Mesenchymal stem cell (in vitro differentiated cells and primary cell): ENCODE results near the gene TPM1.

Source experiments
- DNase-seq: peaks from one replicate; pipeline ENCODE4 v3.0.0-alpha.2; 2013
- H2AFZ ChIP-seq: one replicate; pipeline ENCODE4 v1.6.1; 2013; ENCODE audit warnings: low read depth, mild to moderate bottlenecking, control low read depth, inconsistent platforms, low read length, moderate library complexity
- H2AK5ac ChIP-seq: 2 replicates; pipeline ENCODE4 v1.6.1; 2013; ENCODE audit warnings: low read length, moderate library complexity, mild to moderate bottlenecking, inconsistent platforms; ENCODE audit not compliant: severe bottlenecking
- H2BK120ac ChIP-seq: one replicate; pipeline ENCODE4 v1.6.1; 2013; ENCODE audit warnings: low read depth, mild to moderate bottlenecking, inconsistent platforms, low read length, moderate library complexity
- H2BK12ac ChIP-seq, 2 experiments: one replicate each; pipeline ENCODE4 v1.6.1; 2013; ENCODE audit warnings: inconsistent platforms in 2 of 2, low read length in 2 of 2, mild to moderate bottlenecking in 2 of 2, moderate library complexity in 2 of 2, control low read depth in 1 of 2
- H2BK15ac ChIP-seq: one replicate; pipeline ENCODE4 v1.6.1; 2013; ENCODE audit warnings: mild to moderate bottlenecking, low read depth, inconsistent platforms; ENCODE audit not compliant: poor library complexity, severe bottlenecking
- H2BK5ac ChIP-seq: 2 replicates; pipeline ENCODE4 v1.6.1; 2013; ENCODE audit warnings: low read depth, mild to moderate bottlenecking, low read length, control low read depth, inconsistent platforms; ENCODE audit not compliant: poor library complexity, severe bottlenecking
- H3K14ac ChIP-seq, 2 experiments: one replicate each; pipeline ENCODE4 v1.6.1; 2013; ENCODE audit warnings: inconsistent platforms in 2 of 2, low read length in 2 of 2, control low read depth in 1 of 2, mild to moderate bottlenecking in 1 of 2, moderate library complexity in 1 of 2
- H3K18ac ChIP-seq, 2 experiments: one replicate each; pipeline ENCODE4 v1.6.1; 2013; ENCODE audit warnings: inconsistent platforms in 2 of 2, low read length in 2 of 2, control low read depth in 1 of 2, low read depth in 1 of 2, mild to moderate bottlenecking in 1 of 2
- H3K23ac ChIP-seq, 2 experiments: one replicate each; pipeline ENCODE4 v1.6.1; 2013; ENCODE audit warnings: inconsistent platforms in 2 of 2, low read length in 2 of 2, mild to moderate bottlenecking in 2 of 2, moderate library complexity in 2 of 2, control low read depth in 1 of 2
- H3K27ac ChIP-seq: 2 replicates; pipeline ENCODE4 v1.5.1; 2013; ENCODE audit warnings: mild to moderate bottlenecking, moderate library complexity, low read length, control low read depth, inconsistent platforms; ENCODE audit not compliant: poor library complexity, severe bottlenecking
- H3K27me3 ChIP-seq, 2 experiments: 2 replicates each; pipeline versions ENCODE4 v1.6.1 to v1.7.0; 2013; ENCODE audit warnings: low read length in 2 of 2, mild to moderate bottlenecking in 2 of 2, moderate library complexity in 2 of 2, control low read depth in 1 of 2, inconsistent platforms in 1 of 2; ENCODE audit not compliant: control insufficient read depth in 1 of 2, insufficient read depth in 1 of 2
- H3K36me3 ChIP-seq, 2 experiments: 2 replicates each; pipeline versions ENCODE4 v1.6.1 to v1.7.0; 2013; ENCODE audit warnings: low read length in 2 of 2, control low read depth in 1 of 2, inconsistent platforms in 1 of 2, low read depth in 1 of 2, mild to moderate bottlenecking in 1 of 2; ENCODE audit not compliant: insufficient read depth in 2 of 2, control insufficient read depth in 1 of 2
- H3K4ac ChIP-seq, 2 experiments: one replicate each; pipeline ENCODE4 v1.6.1; 2013; ENCODE audit warnings: inconsistent platforms in 2 of 2, low read length in 2 of 2, mild to moderate bottlenecking in 2 of 2, moderate library complexity in 2 of 2, control low read depth in 1 of 2, low read depth in 1 of 2
- H3K4me1 ChIP-seq: 2 replicates; pipeline ENCODE4 v1.6.1; 2013; ENCODE audit warnings: low read depth, low read length, control low read depth; ENCODE audit not compliant: control insufficient read depth, insufficient read depth
- H3K4me2 ChIP-seq: 2 replicates; pipeline ENCODE4 v1.6.1; 2013; ENCODE audit warnings: low read length, mild to moderate bottlenecking, inconsistent platforms; ENCODE audit not compliant: poor library complexity, severe bottlenecking
- H3K4me3 ChIP-seq, 2 experiments: 2 replicates each; pipeline versions ENCODE4 v1.5.1 to v1.7.0; 2013; ENCODE audit warnings: low read length in 2 of 2, mild to moderate bottlenecking in 2 of 2, control low read depth in 1 of 2, low read depth in 1 of 2; ENCODE audit not compliant: insufficient read depth in 1 of 2
- H3K79me1 ChIP-seq: replicated peaks from 2 replicates; pipeline ENCODE4 v1.6.1; 2013; ENCODE audit warnings: mild to moderate bottlenecking, control low read depth, low read length, inconsistent platforms; ENCODE audit not compliant: poor library complexity, severe bottlenecking
- H3K9ac ChIP-seq: 2 replicates; pipeline ENCODE4 v1.7.0; 2013; ENCODE audit warnings: mild to moderate bottlenecking, low read length, moderate library complexity
- H3K9me3 ChIP-seq: 2 replicates; pipeline ENCODE4 v1.7.0; 2013; ENCODE audit warnings: mild to moderate bottlenecking, low read length; ENCODE audit not compliant: control insufficient read depth
- H4K8ac ChIP-seq: one replicate; pipeline ENCODE4 v1.6.1; 2013; ENCODE audit warnings: inconsistent platforms, mild to moderate bottlenecking, low read length, moderate library complexity
- H4K91ac ChIP-seq: one replicate; pipeline ENCODE4 v1.6.1; 2013; ENCODE audit warnings: mild to moderate bottlenecking, low read length, inconsistent platforms
- WGBS: methylation state at CpG from one replicate; pipeline ENCODE4 v1.1.7; 2013; ENCODE audit warnings: mixed read lengths; 5-methylcytosine and 5-hydroxymethylcytosine counted together

TPM1 gene

GRCh38 chr15:63034578-63034977, 8.0 kb upstream of the TPM1 start:
- no peak overlapping the region for H4K91ac ChIP-seq

GRCh38 chr15:63035253-63035652, 7.3 kb upstream of the TPM1 start:
- Histone ChIP-seq H2BK15ac (no peak overlapping the region), H3K18ac (no peak overlapping the region), H2BK5ac (no peak overlapping the region), H3K27me3 (no peaks in the 10 kb centered on the region), H3K27ac (no peak overlapping the region), H3K4ac (no peak overlapping the region), H4K91ac (no peak overlapping the region), H3K14ac (no peak overlapping the region), H2BK120ac (no peak overlapping the region), H3K79me1 (no peaks in the 10 kb centered on the region), H3K4me1 (no peaks in the 10 kb centered on the region), H3K4me2 (no peak overlapping the region), H3K36me3 (no peaks in the 10 kb centered on the region), H2AFZ (no peak overlapping the region), H3K4me3 (no peak overlapping the region), H2BK12ac (no peak overlapping the region), H4K8ac (no peak overlapping the region), H3K9me3 (no peaks in the 10 kb centered on the region), H3K23ac (no peak overlapping the region), H3K9ac (no peak overlapping the region), H2AK5ac (no peak overlapping the region)
- WGBS: 85% methylated on average over 4 of the region's 4 CpGs
- no peak for DNase-seq

More at GRCh38 chr15:63034578-63034977, 8.0 kb upstream of the TPM1 start:
- H3K27me3 ChIP-seq: no peaks in the 10 kb centered on the region
- no peak overlapping the region for H2BK120ac ChIP-seq
- H3K14ac ChIP-seq: no peak overlapping the region
- no peak overlapping the region for H4K8ac ChIP-seq
- no peak overlapping the region for H3K4me3 ChIP-seq
- H3K4ac ChIP-seq: no peak overlapping the region
- no peak overlapping the region for H2BK12ac ChIP-seq
- H3K4me2 ChIP-seq: no peak overlapping the region
- H3K27ac ChIP-seq: no peak overlapping the region
- 83% methylated on average over 2 of the region's 2 CpGs for WGBS
- DNase-seq: no peak
- H3K9ac ChIP-seq: no peak overlapping the region
- H2AK5ac ChIP-seq: no peak overlapping the region
- H2BK15ac ChIP-seq: no peak overlapping the region
- no peak overlapping the region for H3K18ac ChIP-seq
- H2BK5ac ChIP-seq: no peak overlapping the region
- H3K9me3 ChIP-seq: no peaks in the 10 kb centered on the region
- H3K79me1 ChIP-seq: no peaks in the 10 kb centered on the region
- no peaks in the 10 kb centered on the region for H3K36me3 ChIP-seq
- H3K4me1 ChIP-seq: no peaks in the 10 kb centered on the region
- H3K23ac ChIP-seq: no peak overlapping the region
- H2AFZ ChIP-seq: no peak overlapping the region

GRCh38 chr15:63035977-63036376, 6.6 kb upstream of the TPM1 start:
- Histone ChIP-seq H3K4me2 (no peak overlapping the region), H4K91ac (no peak overlapping the region), H3K4me1 (peaks cover 2% of the 10 kb centered on the region), H2BK5ac (no peak overlapping the region), H2BK15ac (no peak overlapping the region), H3K18ac (no peak overlapping the region), H3K23ac (no peak overlapping the region), H2BK120ac (no peak overlapping the region), H3K14ac (no peak overlapping the region), H3K79me1 (no peaks in the 10 kb centered on the region), H2AK5ac (no peak overlapping the region), H3K4me3 (no peak overlapping the region), H3K9me3 (no peaks in the 10 kb centered on the region), H3K27me3 (no peaks in the 10 kb centered on the region), H3K36me3 (no peaks in the 10 kb centered on the region), H2AFZ (no peak overlapping the region), H3K4ac (no peak overlapping the region), H3K27ac (no peak overlapping the region), H2BK12ac (no peak overlapping the region), H3K9ac (no peak overlapping the region), H4K8ac (no peak overlapping the region)
- WGBS: 96% methylated on average over 4 of the region's 4 CpGs
- no peak for DNase-seq

- H3K4me1 ChIP-seq: peaks cover 5% of the 10 kb centered on the region
- peak overlapping the region; percentile 24 for H3K27ac ChIP-seq
- H3K9me3 ChIP-seq: no peaks in the 10 kb centered on the region
- H2BK12ac ChIP-seq: no peak overlapping the region
- no peak overlapping the region for H3K4ac ChIP-seq
- no peak overlapping the region for H3K18ac ChIP-seq
- H2BK5ac ChIP-seq: no peak overlapping the region
- H2AK5ac ChIP-seq: no peak overlapping the region
- no peaks in the 10 kb centered on the region for H3K36me3 ChIP-seq
- DNase-seq: no peak
- H3K79me1 ChIP-seq: no peaks in the 10 kb centered on the region
- H2BK120ac ChIP-seq: no peak overlapping the region
- no peak overlapping the region for H4K8ac ChIP-seq
- 94% methylated on average over 8 of the region's 10 CpGs for WGBS
- H2BK15ac ChIP-seq: no peak overlapping the region
- H3K27me3 ChIP-seq: peaks cover 0 to 5% of the 10 kb centered on the region in 2 experiments
- H3K9ac ChIP-seq: no peak overlapping the region
- H3K4me3 ChIP-seq: no peak overlapping the region
- no peak overlapping the region for H3K4me2 ChIP-seq
- H3K14ac ChIP-seq: no peak overlapping the region
- no peak overlapping the region for H2AFZ ChIP-seq
- no peak overlapping the region for H4K91ac ChIP-seq
- H3K23ac ChIP-seq: no peak overlapping the region
Measured at GRCh38 chr15:63037976-63038720, 4.4 kb upstream of the TPM1 start.
